ENCODE results near the gene NCEH1.
"Not testable (repeated sequence)": the region's sequence is repeated elsewhere in the genome, so short reads cannot be mapped to it uniquely, and the experiment has no call there.

DNA sequence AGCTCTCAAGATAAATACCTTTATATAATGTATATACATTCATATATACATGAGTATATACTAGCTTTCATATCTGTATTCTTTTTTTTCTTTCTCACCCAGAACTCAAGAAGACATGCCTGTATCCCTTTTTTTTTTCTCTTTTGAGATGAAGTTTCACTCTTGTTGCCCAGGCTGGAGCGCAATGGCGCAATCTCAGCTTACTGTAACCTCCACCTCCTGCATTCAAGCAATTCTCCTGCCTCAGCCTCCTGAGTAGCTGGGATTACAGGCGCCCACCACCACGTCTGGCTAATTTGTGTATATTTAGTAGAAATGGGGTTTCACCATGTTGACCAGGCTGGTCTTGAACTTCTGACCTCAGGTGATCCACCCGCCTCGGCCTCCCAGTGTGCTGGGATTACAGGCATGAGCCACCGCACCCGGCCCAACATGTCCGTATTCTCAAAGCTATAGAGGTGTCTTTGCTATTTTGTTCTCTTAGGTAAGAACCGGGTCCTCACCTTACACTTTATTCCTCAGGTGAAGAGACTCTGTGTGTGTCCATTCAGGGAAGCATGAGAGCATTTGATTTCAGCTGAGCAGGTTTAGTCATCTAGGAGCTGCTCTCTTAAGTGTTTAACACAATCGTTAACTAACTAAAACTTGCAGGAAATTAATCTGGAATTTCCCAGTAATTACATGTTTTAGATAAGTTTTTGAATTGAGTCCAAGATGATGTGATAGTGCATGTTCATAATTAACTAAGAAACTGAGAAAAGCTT, 115.8 kb downstream of the NCEH1 start:
- TF ChIP-seq POLR2A (IDR thresholded peaks at IDR 0.05) = not testable (repeated sequence)
- TF ChIP-seq, protein P1, sequence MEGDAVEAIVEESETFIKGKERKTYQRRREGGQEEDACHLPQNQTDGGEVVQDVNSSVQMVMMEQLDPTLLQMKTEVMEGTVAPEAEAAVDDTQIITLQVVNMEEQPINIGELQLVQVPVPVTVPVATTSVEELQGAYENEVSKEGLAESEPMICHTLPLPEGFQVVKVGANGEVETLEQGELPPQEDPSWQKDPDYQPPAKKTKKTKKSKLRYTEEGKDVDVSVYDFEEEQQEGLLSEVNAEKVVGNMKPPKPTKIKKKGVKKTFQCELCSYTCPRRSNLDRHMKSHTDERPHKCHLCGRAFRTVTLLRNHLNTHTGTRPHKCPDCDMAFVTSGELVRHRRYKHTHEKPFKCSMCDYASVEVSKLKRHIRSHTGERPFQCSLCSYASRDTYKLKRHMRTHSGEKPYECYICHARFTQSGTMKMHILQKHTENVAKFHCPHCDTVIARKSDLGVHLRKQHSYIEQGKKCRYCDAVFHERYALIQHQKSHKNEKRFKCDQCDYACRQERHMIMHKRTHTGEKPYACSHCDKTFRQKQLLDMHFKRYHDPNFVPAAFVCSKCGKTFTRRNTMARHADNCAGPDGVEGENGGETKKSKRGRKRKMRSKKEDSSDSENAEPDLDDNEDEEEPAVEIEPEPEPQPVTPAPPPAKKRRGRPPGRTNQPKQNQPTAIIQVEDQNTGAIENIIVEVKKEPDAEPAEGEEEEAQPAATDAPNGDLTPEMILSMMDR (IDR thresholded peaks at IDR 0.05) = peak in 1 of 6 experiments; percentile 2

Data from Peyer's patch (tissue), 4 donors.